GM18951 (cell line): ENCODE data around the gene SGK1.
"Not testable (repeated sequence)": the region's sequence is repeated elsewhere in the genome, so short reads cannot be mapped to it uniquely, and the experiment has no call there.

Source experiments
- POLR2A ChIP-seq: IDR thresholded peaks from 4 replicates; pipeline ENCODE4 v1.6.1; 2011; ENCODE audit warnings: mild to moderate bottlenecking; ENCODE audit not compliant: insufficient read length, insufficient read depth; ENCODE audit errors: extremely low read depth
- in situ Hi-C: fragments of 300-500 bp; cut with MboI; formaldehyde crosslinking; loops from one replicate; pipeline ENCODE4 v1.12.0; 2022; ENCODE audit warnings: low sequenced_read_pairs, mixed read lengths, inconsistent platforms; ENCODE audit not compliant: unreplicated experiment

The SGK1 gene

GRCh38 chr6:134345789-134346188, 27.9 kb upstream of the SGK1 start:
- TF ChIP-seq POLR2A: no peak
- in situ Hi-C loops: no loop called here

DNA sequence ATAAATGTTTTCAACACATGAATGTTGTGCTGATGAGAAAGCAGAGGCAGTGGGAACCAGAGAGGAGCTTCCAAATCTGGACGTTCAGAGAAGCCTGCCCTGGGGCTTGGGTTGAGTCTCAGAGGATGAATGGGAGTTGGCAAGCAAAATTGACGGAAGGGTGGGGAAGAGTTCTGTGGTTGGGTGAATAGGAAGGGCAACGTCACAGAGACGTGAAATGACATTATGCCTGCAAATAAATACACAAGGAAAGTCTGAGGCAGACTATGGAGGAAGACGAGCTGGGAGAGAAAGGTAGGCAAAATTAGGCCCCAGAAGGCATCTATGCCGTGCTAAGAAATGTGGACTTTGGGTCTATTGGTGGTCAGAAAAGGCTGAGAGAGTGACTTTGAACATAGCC, 25.2 kb upstream of the SGK1 start:
- in situ Hi-C loops: no loop called here
- TF ChIP-seq POLR2A: no peak

GRCh38 chr6:134341999-134342567, 24.2 kb upstream of the SGK1 start:
- TF ChIP-seq POLR2A: no peak
- in situ Hi-C loops: no loop called here

DNA sequence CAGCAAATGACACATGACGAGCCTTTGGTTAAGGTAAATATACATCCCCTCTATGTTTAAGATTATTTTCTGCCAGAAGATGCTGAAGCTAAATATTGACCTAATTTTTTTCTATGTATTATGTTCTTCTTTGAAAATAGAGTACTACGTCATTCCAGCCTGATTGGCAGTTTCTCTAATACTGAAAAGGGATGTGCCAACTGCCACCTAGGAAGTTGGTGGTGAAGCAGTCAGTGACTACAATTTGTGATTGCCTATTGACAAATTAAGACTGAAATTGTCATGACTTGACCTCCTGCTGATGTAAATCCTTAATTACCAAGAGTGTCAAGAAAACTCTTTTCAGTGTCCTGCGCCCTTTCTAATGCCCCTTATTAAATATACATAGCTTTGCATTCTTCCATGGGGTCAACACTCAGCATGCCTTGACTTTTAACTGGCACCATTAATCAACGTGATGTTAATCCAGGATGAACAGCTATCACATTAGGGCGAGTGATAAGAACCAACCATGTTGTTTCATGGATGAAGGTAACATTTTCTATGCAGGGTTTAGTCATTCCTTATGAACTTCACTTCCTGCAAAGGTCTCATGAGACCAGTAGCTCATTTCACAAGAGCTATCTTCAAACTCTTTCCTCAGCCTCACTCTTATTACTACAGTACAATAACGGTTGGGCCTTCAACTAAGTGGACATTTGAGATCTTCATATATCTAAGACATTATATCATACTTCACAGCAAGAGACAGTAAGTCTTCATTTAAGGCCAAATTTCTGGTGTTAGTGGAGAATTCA, 22.5 kb upstream of the SGK1 start:
- TF ChIP-seq POLR2A: no peak
- in situ Hi-C loops: no loop called here

GRCh38 chr6:134339216-134339615, 21.3 kb upstream of the SGK1 start:
- no peak for TF ChIP-seq POLR2A
- in situ Hi-C loops: no loop called here

DNA sequence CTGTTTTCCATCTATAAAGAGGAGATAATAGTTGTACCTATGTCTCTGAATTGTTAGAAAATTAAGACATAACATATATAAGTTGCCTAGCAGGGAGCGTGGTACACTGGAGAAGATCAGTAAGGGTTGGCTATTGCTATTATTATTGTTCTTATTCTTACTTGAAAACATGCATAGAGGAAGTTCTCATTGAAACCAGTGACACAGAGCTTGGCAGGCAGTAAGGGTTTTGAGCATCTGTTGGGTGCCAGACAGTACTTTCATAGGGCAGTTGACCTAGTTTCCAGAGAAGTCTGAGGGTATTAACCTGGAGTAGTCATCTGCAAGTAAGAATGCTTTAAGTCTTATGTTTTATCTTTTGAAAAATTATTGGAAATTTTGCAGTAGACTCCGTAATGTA, 13.3 kb upstream of the SGK1 start:
- TF ChIP-seq POLR2A: no peak
- in situ Hi-C loops: no loop called here

- in situ Hi-C loops: no loop called here
- no peak for TF ChIP-seq POLR2A
Observed at GRCh38 chr6:134330555-134330954, 12.6 kb upstream of the SGK1 start.

- in situ Hi-C loops: no loop called here
- TF ChIP-seq POLR2A: no peak
Observed at GRCh38 chr6:134328792-134329191, 10.9 kb upstream of the SGK1 start.

GRCh38 chr6:134328138-134328537, 10.2 kb upstream of the SGK1 start:
- TF ChIP-seq POLR2A: no peak
- in situ Hi-C loops: no loop called here

DNA sequence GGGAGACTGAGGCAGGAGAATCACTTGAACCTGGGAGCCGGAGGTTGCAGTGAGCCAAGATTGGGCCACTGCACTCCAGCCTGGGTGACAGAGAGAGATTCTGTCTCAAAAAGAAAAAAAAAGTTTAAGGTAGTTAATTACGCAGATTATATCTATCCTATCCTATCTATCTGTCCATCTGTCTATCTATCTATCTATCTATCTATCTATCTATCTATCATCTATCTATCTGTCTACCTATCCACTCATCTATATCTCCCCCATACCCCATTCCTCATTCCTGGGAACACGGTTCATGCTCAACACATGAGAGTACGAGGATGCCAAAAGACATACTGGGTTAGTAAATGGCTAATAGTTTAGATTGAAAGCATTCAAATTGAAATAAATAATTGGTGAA, 8.3 kb upstream of the SGK1 start:
- in situ Hi-C loops: not testable (repeated sequence)

GRCh38 chr6:134324766-134325165, 6.9 kb upstream of the SGK1 start:
- no peak for TF ChIP-seq POLR2A
- in situ Hi-C loops: no loop called here

- in situ Hi-C loops: no loop called here
- no peak for TF ChIP-seq POLR2A
Observed at GRCh38 chr6:134324141-134324540, 6.2 kb upstream of the SGK1 start.

DNA sequence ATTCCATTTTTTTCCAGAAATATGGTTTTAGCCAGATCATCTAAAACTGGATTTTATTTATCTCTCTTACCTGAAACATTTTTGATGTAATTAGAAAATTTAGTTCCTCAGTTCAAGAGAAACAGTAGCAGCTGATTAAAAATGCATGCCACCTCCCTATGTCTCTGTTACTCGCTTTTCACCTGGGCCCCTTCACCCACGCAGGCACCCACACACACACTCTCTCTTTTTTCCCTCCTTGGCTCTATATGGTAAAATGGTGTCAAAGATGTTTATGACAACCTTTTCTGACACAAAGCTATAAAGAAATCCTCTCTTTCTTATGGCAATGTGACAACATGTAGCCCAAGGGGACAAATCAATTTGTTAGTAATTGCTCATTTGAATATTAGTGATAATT, 5.8 kb upstream of the SGK1 start:
- in situ Hi-C loops: no loop called here
- TF ChIP-seq POLR2A: no peak

GRCh38 chr6:134323294-134323693, 5.4 kb upstream of the SGK1 start:
- in situ Hi-C loops: no loop called here
- TF ChIP-seq POLR2A: no peak
